Panc1 (cell line): ENCODE measurements around the gene ZNF174.

Experiments
- CTCF ChIP-seq: fragments of 450-650 bp; IDR thresholded peaks from 2 replicates; pipeline ENCODE4 v1.5.1; 2017; ENCODE audit warnings: mild to moderate bottlenecking
- POLR2AphosphoS5 ChIP-seq: IDR thresholded peaks from 2 replicates; pipeline ENCODE4 v1.6.1; 2012; ENCODE audit warnings: mild to moderate bottlenecking, low read depth, low read length, moderate library complexity

DNA sequence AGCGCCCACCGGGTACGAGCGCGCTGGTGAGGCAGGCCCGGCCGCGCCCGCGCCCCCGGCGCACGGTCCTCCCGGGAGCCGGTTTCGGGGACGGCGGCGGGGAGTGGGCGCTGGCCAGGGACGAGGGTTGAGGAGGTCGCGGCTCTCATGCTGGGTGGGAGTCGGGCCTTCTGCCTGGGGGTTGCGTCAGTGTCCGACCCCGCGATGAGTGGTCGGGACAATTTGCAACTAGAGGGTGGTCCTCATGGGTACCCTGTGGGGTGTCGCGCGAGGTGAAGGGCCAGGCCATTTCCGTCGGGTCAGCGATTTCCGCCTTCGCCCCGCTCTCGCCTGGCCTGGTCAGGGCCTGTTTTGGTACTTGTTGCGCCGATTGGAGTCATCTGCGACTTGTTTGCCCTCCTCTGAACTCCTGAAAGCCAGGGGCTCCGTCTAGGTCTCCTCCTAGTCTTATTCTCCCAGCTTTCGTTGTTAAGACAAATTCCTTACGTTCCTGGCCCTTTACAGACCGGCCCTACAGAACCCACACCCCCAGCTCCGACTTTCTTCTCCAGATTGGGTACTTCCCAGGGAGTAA is 57.4 kb downstream of the ZNF174 start:
- TF ChIP-seq CTCF (peak; percentile 34; the same call in 1 of the 2 replicates), POLR2AphosphoS5 (no peak)
